ENCODE measurements around the gene FAM107B.
A peak's percentile ranks its signal among the peaks of the same experiment; 100 is the strongest.
"Not testable (repeated sequence)": the region's sequence is repeated elsewhere in the genome, so short reads cannot be mapped to it uniquely, and the experiment has no call there.

The FAM107B gene

DNA sequence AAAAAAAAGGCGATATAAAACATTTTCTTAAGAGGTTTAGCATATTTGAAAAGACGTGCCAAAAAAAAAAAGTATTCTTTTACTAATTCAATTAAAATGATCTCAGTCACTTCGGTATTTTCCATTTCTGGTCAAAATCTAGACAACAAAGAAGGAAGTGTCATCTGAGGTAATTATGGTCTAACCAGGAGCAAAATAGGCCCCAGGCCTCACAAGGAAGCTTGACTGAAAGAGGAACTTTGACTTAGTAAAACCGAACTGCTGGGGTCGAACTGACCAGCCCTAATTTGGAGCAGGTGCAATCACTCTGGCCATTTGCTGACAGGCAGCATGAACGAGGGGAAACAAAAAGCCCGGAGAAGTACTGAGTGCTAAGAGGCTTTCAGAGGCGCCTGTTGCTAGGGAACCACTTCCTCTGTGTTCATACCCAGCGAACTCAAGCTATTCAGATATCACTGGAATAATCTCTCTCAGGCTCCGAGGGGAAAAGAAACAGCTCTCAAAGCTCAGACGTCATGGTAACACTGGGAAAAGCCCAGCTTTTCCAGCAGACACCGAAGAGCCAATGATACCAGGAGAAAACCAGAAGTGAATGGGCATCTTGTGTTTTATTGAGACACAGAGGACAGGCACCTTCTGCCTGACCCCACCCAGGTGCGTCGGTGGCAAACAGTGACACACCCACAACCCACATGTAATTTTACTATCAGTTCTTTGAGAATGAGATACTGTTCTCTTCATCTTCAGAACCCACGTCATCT, 126.5 kb downstream of the FAM107B start:
- peak; percentile 93 for DNase-seq

DNA sequence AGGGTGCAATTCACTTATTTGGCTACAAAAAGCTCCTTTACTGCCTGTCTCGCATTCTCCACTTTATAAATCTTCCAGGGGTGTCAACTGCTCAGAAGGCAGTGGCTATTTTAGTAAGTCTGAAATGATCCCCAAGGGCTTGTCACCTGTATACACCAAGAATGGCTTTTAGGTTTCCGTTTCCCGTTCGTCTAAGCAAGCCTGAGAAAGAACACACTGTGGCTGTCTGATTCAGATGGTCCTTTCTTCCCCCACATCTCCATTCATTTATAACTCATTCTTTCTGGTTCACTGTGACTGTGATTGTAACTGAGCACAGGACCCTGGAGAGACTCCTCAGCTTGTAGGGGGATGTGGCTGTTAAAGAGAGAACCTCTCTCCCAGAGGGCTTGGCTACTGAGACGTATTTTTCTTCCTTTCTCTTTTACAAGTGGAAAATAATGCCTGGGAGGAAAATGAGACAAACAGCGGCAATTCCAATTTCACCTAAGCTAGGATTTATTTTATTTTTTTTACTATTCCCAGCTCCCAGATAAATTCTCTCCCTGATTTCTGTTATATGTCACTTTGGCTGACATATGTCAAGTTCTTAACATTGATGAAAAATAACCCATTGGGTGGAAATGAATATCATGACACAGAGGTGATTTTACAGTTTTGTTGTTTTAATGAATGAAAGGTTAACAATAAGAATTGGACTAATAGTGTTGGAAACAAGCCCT, 129.3 kb downstream of the FAM107B start:
- no peaks in the 10 kb centered on the region for H3K27me3 ChIP-seq (ENCODE audit: insufficient read depth, low read length, poor library complexity)
- H3K4me1 ChIP-seq (ENCODE audit: control insufficient read depth, low read depth, low read length) = peaks cover 8% of the 10 kb centered on the region
- no CpG with 5 or more reads among the region's 6 CpGs for WGBS (ENCODE audit: extremely low coverage, insufficient coverage, low lambda C conversion rate)
- H3K36me3 ChIP-seq (ENCODE audit: control insufficient read depth, insufficient read depth, low read length) = no peaks in the 10 kb centered on the region
- H3K56ac ChIP-seq (ENCODE audit: low read length) = no peak overlapping the region
- no peak overlapping the region for H4K8ac ChIP-seq (ENCODE audit: low read depth, low read length)
- H3K18ac ChIP-seq (ENCODE audit: low read length) = no peak overlapping the region
- no peak overlapping the region for H3K4me3 ChIP-seq (ENCODE audit: low read length)
- no peaks in the 10 kb centered on the region for H3K79me2 ChIP-seq (ENCODE audit: control insufficient read depth, insufficient read depth, low read length)
- no peak overlapping the region for H3K4ac ChIP-seq (ENCODE audit: low read depth, low read length)
- H4K5ac ChIP-seq (ENCODE audit: low read length) = no peak overlapping the region
- H2BK120ac ChIP-seq (ENCODE audit: low read depth, low read length) = no peak overlapping the region
- no peak overlapping the region for H3K4me2 ChIP-seq (ENCODE audit: low read length)
- H3K27ac ChIP-seq (ENCODE audit: low read depth, low read length) = no peak overlapping the region
- no peak overlapping the region for H2AK5ac ChIP-seq (ENCODE audit: low read length)
- H2BK15ac ChIP-seq (replicated peaks; ENCODE audit: low read depth) = no peak overlapping the region
- no peak overlapping the region for H2BK5ac ChIP-seq (ENCODE audit: low read length)
- no peaks in the 10 kb centered on the region for H3K79me1 ChIP-seq (ENCODE audit: low read length)
- H3K9ac ChIP-seq (ENCODE audit: low read length) = no peak overlapping the region
- no peak overlapping the region for H3K23ac ChIP-seq (ENCODE audit: low read length)
- DNase-seq = no peak

More for the DNA sequence above, 126.5 kb downstream of the FAM107B start:
- Histone ChIP-seq H2BK5ac (ENCODE audit: low read length) (no peak overlapping the region), H3K4me1 (ENCODE audit: control insufficient read depth, low read depth, low read length) (peaks cover 14% of the 10 kb centered on the region), H3K18ac (ENCODE audit: low read length) (no peak overlapping the region), H3K79me2 (ENCODE audit: control insufficient read depth, insufficient read depth, low read length) (no peaks in the 10 kb centered on the region), H3K79me1 (ENCODE audit: low read length) (no peaks in the 10 kb centered on the region), H3K56ac (ENCODE audit: low read length) (no peak overlapping the region), H3K4me2 (ENCODE audit: low read length) (no peak overlapping the region), H3K23ac (ENCODE audit: low read length) (no peak overlapping the region), H2BK15ac (replicated peaks; ENCODE audit: low read depth) (no peak overlapping the region), H3K4me3 (ENCODE audit: low read length) (no peak overlapping the region), H2AK5ac (ENCODE audit: low read length) (no peak overlapping the region), H3K27me3 (ENCODE audit: insufficient read depth, low read length, poor library complexity) (no peaks in the 10 kb centered on the region), H4K5ac (ENCODE audit: low read length) (no peak overlapping the region), H3K36me3 (ENCODE audit: control insufficient read depth, insufficient read depth, low read length) (no peaks in the 10 kb centered on the region), H4K8ac (ENCODE audit: low read depth, low read length) (no peak overlapping the region), H2BK120ac (ENCODE audit: low read depth, low read length) (no peak overlapping the region), H3K27ac (ENCODE audit: low read depth, low read length) (no peak overlapping the region), H3K9ac (ENCODE audit: low read length) (no peak overlapping the region), H3K4ac (ENCODE audit: low read depth, low read length) (no peak overlapping the region)
- no CpG with 5 or more reads among the region's 15 CpGs for WGBS (ENCODE audit: extremely low coverage, insufficient coverage, low lambda C conversion rate)

GRCh38 chr10:14639637-14640036, 135.1 kb downstream of the FAM107B start:
- Histone ChIP-seq H4K5ac (ENCODE audit: low read length) (no peak overlapping the region), H2BK120ac (ENCODE audit: low read depth, low read length) (no peak overlapping the region), H3K18ac (ENCODE audit: low read length) (no peak overlapping the region), H3K27ac (ENCODE audit: low read depth, low read length) (no peak overlapping the region), H3K4me2 (ENCODE audit: low read length) (no peak overlapping the region), H3K27me3 (ENCODE audit: insufficient read depth, low read length, poor library complexity) (no peaks in the 10 kb centered on the region), H3K9ac (ENCODE audit: low read length) (no peak overlapping the region), H3K4ac (ENCODE audit: low read depth, low read length) (no peak overlapping the region), H3K79me2 (ENCODE audit: control insufficient read depth, insufficient read depth, low read length) (no peaks in the 10 kb centered on the region), H3K4me3 (ENCODE audit: low read length) (no peak overlapping the region), H3K36me3 (ENCODE audit: control insufficient read depth, insufficient read depth, low read length) (no peaks in the 10 kb centered on the region), H2BK15ac (replicated peaks; ENCODE audit: low read depth) (no peak overlapping the region), H3K79me1 (ENCODE audit: low read length) (no peaks in the 10 kb centered on the region), H3K4me1 (ENCODE audit: control insufficient read depth, low read depth, low read length) (no peaks in the 10 kb centered on the region), H4K8ac (ENCODE audit: low read depth, low read length) (no peak overlapping the region), H3K56ac (ENCODE audit: low read length) (no peak overlapping the region), H2AK5ac (ENCODE audit: low read length) (no peak overlapping the region), H2BK5ac (ENCODE audit: low read length) (no peak overlapping the region), H3K23ac (ENCODE audit: low read length) (no peak overlapping the region)
- WGBS (ENCODE audit: extremely low coverage, insufficient coverage, low lambda C conversion rate) = no CpG with 5 or more reads among the region's 3 CpGs
- DNase-seq = no peak

- Histone ChIP-seq H3K23ac (ENCODE audit: low read length) (no peak overlapping the region), H3K18ac (ENCODE audit: low read length) (no peak overlapping the region), H3K4me2 (ENCODE audit: low read length) (no peak overlapping the region), H3K9ac (ENCODE audit: low read length) (no peak overlapping the region), H3K27ac (ENCODE audit: low read depth, low read length) (no peak overlapping the region), H3K4me1 (ENCODE audit: control insufficient read depth, low read depth, low read length) (no peaks in the 10 kb centered on the region), H3K4me3 (ENCODE audit: low read length) (no peak overlapping the region), H3K36me3 (ENCODE audit: control insufficient read depth, insufficient read depth, low read length) (no peaks in the 10 kb centered on the region), H3K4ac (ENCODE audit: low read depth, low read length) (no peak overlapping the region), H2BK15ac (replicated peaks; ENCODE audit: low read depth) (no peak overlapping the region), H3K56ac (ENCODE audit: low read length) (no peak overlapping the region), H4K5ac (ENCODE audit: low read length) (no peak overlapping the region), H2AK5ac (ENCODE audit: low read length) (no peak overlapping the region), H3K79me2 (ENCODE audit: control insufficient read depth, insufficient read depth, low read length) (no peaks in the 10 kb centered on the region), H3K27me3 (ENCODE audit: insufficient read depth, low read length, poor library complexity) (no peaks in the 10 kb centered on the region), H3K79me1 (ENCODE audit: low read length) (no peaks in the 10 kb centered on the region), H2BK120ac (ENCODE audit: low read depth, low read length) (no peak overlapping the region), H4K8ac (ENCODE audit: low read depth, low read length) (no peak overlapping the region), H2BK5ac (ENCODE audit: low read length) (no peak overlapping the region)
- WGBS (ENCODE audit: extremely low coverage, insufficient coverage, low lambda C conversion rate) = no CpG with 5 or more reads among the region's 7 CpGs
- DNase-seq = no peak
These were observed 139.5 kb downstream of the FAM107B start for GRCh38 chr10:14635043-14635710.

- WGBS (ENCODE audit: extremely low coverage, insufficient coverage, low lambda C conversion rate) = no CpG with 5 or more reads among the region's 5 CpGs
- H3K27ac ChIP-seq (ENCODE audit: low read depth, low read length); H3K36me3 ChIP-seq (ENCODE audit: control insufficient read depth, insufficient read depth, low read length); H2BK15ac ChIP-seq (replicated peaks; ENCODE audit: low read depth); H3K4ac ChIP-seq (ENCODE audit: low read depth, low read length); H2BK120ac ChIP-seq (ENCODE audit: low read depth, low read length); H3K18ac ChIP-seq (ENCODE audit: low read length); H3K4me2 ChIP-seq (ENCODE audit: low read length); H3K79me2 ChIP-seq (ENCODE audit: control insufficient read depth, insufficient read depth, low read length); H4K5ac ChIP-seq (ENCODE audit: low read length); H3K23ac ChIP-seq (ENCODE audit: low read length); H4K8ac ChIP-seq (ENCODE audit: low read depth, low read length); H3K56ac ChIP-seq (ENCODE audit: low read length); H3K4me3 ChIP-seq (ENCODE audit: low read length); H3K27me3 ChIP-seq (ENCODE audit: insufficient read depth, low read length, poor library complexity); DNase-seq; H3K79me1 ChIP-seq (ENCODE audit: low read length); H3K4me1 ChIP-seq (ENCODE audit: control insufficient read depth, low read depth, low read length); H3K9ac ChIP-seq (ENCODE audit: low read length); H2AK5ac ChIP-seq (ENCODE audit: low read length); H2BK5ac ChIP-seq (ENCODE audit: low read length): not testable (repeated sequence)
These were observed 140.1 kb downstream of the FAM107B start for GRCh38 chr10:14634572-14634971.

Data from mesendoderm (in vitro differentiated cells).